OCI-LY1 (cell line): ENCODE measurements around the gene PLXND1.

Experiments
- CTCF ChIP-seq: fragments of 200-600 bp; sonication (generic), shearing (Covaris generic); IDR thresholded peaks from 2 replicates; pipeline ENCODE4 v1.5.1; 2017; ENCODE audit warnings: mild to moderate bottlenecking, antibody characterized with exemption, low read length, moderate library complexity, mixed read lengths
- EZH2 ChIP-seq: fragments of 200-600 bp; sonication (generic), shearing (Covaris generic); IDR thresholded peaks from 2 replicates; pipeline ENCODE4 v1.8.0; 2017; ENCODE audit warnings: borderline replicate concordance, mixed run types, mild to moderate bottlenecking, antibody characterized with exemption, low read length, moderate library complexity, mixed read lengths

GRCh38 chr3:129558772-129559564 is 47.5 kb downstream of the PLXND1 start:
- TF ChIP-seq CTCF (no peak), EZH2 (no peak)
